C4-2B (cell line): Measurements from ENCODE around the gene ETAA1.

ENCODE experiments used
- ZFX ChIP-seq: fragments of 450-650 bp; IDR thresholded peaks from 2 replicates; pipeline ENCODE4 v1.6.1; 2017
- TF ChIP-seq, protein P1 (sequence below): fragments of 450-650 bp; conservative IDR thresholded peaks from 2 replicates; pipeline ENCODE4 v1.5.1; 2017; ENCODE audit warnings: mild to moderate bottlenecking

DNA sequence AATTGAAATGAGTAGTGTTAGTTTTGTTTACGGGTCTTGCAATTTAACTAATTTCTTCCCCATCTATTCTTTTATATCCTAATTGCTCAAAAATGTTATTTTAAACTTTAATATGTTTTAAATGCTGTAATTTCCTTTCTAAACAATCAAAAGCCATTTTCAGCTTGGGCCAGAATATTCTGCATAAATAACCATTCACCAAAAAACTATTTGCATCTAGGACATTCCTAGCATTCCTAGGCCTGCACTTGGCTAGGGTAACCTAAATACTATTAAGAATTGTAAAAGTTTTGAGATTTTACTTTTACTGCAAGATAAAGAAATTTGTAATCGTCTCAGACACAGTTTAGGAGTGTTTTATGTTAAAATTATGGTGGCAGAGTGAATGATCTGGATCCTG lies 7.8 kb upstream of the ETAA1 start:
- TF ChIP-seq, protein P1, sequence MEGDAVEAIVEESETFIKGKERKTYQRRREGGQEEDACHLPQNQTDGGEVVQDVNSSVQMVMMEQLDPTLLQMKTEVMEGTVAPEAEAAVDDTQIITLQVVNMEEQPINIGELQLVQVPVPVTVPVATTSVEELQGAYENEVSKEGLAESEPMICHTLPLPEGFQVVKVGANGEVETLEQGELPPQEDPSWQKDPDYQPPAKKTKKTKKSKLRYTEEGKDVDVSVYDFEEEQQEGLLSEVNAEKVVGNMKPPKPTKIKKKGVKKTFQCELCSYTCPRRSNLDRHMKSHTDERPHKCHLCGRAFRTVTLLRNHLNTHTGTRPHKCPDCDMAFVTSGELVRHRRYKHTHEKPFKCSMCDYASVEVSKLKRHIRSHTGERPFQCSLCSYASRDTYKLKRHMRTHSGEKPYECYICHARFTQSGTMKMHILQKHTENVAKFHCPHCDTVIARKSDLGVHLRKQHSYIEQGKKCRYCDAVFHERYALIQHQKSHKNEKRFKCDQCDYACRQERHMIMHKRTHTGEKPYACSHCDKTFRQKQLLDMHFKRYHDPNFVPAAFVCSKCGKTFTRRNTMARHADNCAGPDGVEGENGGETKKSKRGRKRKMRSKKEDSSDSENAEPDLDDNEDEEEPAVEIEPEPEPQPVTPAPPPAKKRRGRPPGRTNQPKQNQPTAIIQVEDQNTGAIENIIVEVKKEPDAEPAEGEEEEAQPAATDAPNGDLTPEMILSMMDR: no peak
- TF ChIP-seq ZFX: no peak
